Endodermal cell (in vitro differentiated cells): Measurements from ENCODE around the gene KCTD11. TPM values are rescaled to one million over a fixed set of nuclear protein-coding genes. Genes with fewer than 3 reads are reported as not detected.

Experiments
- DNase-seq: peaks from one replicate; pipeline ENCODE4 v3.0.0-alpha.2; 2017
- H3K27ac ChIP-seq: 2 replicates; pipeline ENCODE4 v1.5.1; 2013; ENCODE audit warnings: mild to moderate bottlenecking, low read depth, low read length, moderate library complexity
- H3K27me3 ChIP-seq: 2 replicates; pipeline ENCODE4 v1.6.1; 2013; ENCODE audit warnings: mild to moderate bottlenecking, low read length, moderate library complexity; ENCODE audit not compliant: insufficient read depth, control insufficient read depth, poor library complexity, severe bottlenecking
- H3K36me3 ChIP-seq: 2 replicates; pipeline ENCODE4 v1.7.0; 2013; ENCODE audit warnings: mild to moderate bottlenecking, low read length, moderate library complexity; ENCODE audit not compliant: control insufficient read depth, insufficient read depth
- H3K4me1 ChIP-seq: one replicate; pipeline ENCODE4 v1.7.0; 2013; ENCODE audit warnings: low read length; ENCODE audit not compliant: control insufficient read depth, insufficient read depth
- H3K4me3 ChIP-seq: 2 replicates; pipeline ENCODE4 v1.5.1; 2013; ENCODE audit warnings: mild to moderate bottlenecking, low read length, moderate library complexity
- H3K9ac ChIP-seq: 2 replicates; pipeline ENCODE4 v1.6.1; 2013; ENCODE audit warnings: mild to moderate bottlenecking, low read length, moderate library complexity; ENCODE audit not compliant: poor library complexity, severe bottlenecking; ENCODE audit errors: extremely low read depth
- H3K9me3 ChIP-seq: 2 replicates; pipeline ENCODE4 v1.6.1; 2013; ENCODE audit warnings: mild to moderate bottlenecking, low read length, moderate library complexity; ENCODE audit not compliant: control insufficient read depth
- H3K27ac Mint-ChIP-seq: 2 replicates; pipeline ENCODE4 v1.8.0; 2020; ENCODE audit warnings: mixed read lengths
- H3K27me3 Mint-ChIP-seq: 2 replicates; pipeline ENCODE4 v1.8.0; 2021; ENCODE audit warnings: mild to moderate bottlenecking, mixed read lengths; ENCODE audit not compliant: insufficient read depth
- H3K36me3 Mint-ChIP-seq: 2 replicates; pipeline ENCODE4 v1.8.0; 2020; ENCODE audit warnings: low read depth, mixed read lengths
- H3K4me1 Mint-ChIP-seq: 2 replicates; pipeline ENCODE4 v1.8.0; 2020; ENCODE audit warnings: mixed read lengths
- H3K4me3 Mint-ChIP-seq: 2 replicates; pipeline ENCODE4 v1.8.0; 2020; ENCODE audit warnings: mild to moderate bottlenecking, moderate library complexity, mixed read lengths
- H3K9me3 Mint-ChIP-seq: 2 replicates; pipeline ENCODE4 v1.8.0; 2020; ENCODE audit warnings: mild to moderate bottlenecking, mixed read lengths
- CTCF ChIP-seq: fragments of 200-600 bp; sonication (generic); conservative IDR thresholded peaks from 2 replicates; pipeline ENCODE4 v1.5.0; 2021; ENCODE audit warnings: antibody characterized with exemption, mild to moderate bottlenecking
- WGBS, 2 experiments: methylation state at CpG; one replicate each; pipeline versions ENCODE4 v1.1.5 to v1.1.7; 2013; ENCODE audit warnings: missing lambda C conversion rate in 2 of 2, mixed read lengths in 1 of 2; ENCODE audit not compliant: insufficient coverage in 1 of 2, insufficient read length in 1 of 2; 5-methylcytosine and 5-hydroxymethylcytosine counted together
- total RNA-seq, 2 donors: library from RNA; stranded (reverse); fragmentation: NEBNext Ultra II Directional in 1 of 2; extraction: Animal tissue kit (Norgen Biotek cat#: 25700) in 1 of 2; gene quantifications; 2 replicates in 1 of 2; 3 replicates in 1 of 2; pipeline ENCODE4 v1.2.1, GENCODE V29; 2021

Gene KCTD11
- total RNA-seq, 2 donors from 2014 or later, result 7.1 to 8.4 TPM

- H3K4me3 ChIP-seq, result peak overlapping the region; percentile 99
- H3K27ac Mint-ChIP-seq, result peak overlapping the region; percentile 99
- H3K27me3 ChIP-seq, result no peaks in the 10 kb centered on the region
- H3K4me1 ChIP-seq, result no peaks in the 10 kb centered on the region
- peaks cover 35% of the 10 kb centered on the region for H3K36me3 ChIP-seq
- no peaks in the 10 kb centered on the region for H3K9me3 Mint-ChIP-seq
- peaks cover 3% of the 10 kb centered on the region for H3K27me3 Mint-ChIP-seq
- peak; percentile 24 for TF ChIP-seq CTCF
- DNase-seq, result peak; percentile 78
- H3K9me3 ChIP-seq, result no peaks in the 10 kb centered on the region
- peak overlapping the region; percentile 89 for H3K27ac ChIP-seq
- peaks cover 23% of the 10 kb centered on the region for H3K4me1 Mint-ChIP-seq
- WGBS, 2 experiments, result 0% methylated on average over 18 to 100 of the region's 104 CpGs
- peak overlapping the region; percentile 88 for H3K4me3 Mint-ChIP-seq
- peak overlapping the region; percentile 91 for H3K9ac ChIP-seq
- peaks cover 39% of the 10 kb centered on the region for H3K36me3 Mint-ChIP-seq
These were observed 44.0 kb upstream of the KCTD11 start for GRCh38 chr17:7307686-7308624.

GRCh38 chr17:7308625-7309433 lies 43.1 kb upstream of the KCTD11 start:
- TF ChIP-seq CTCF, result no peak
- Mint-ChIP-seq H3K27me3 (peaks cover 3% of the 10 kb centered on the region), H3K4me1 (peaks cover 23% of the 10 kb centered on the region), H3K27ac (peak overlapping the region; percentile 97), H3K4me3 (peak overlapping the region; percentile 88), H3K36me3 (peaks cover 48% of the 10 kb centered on the region), H3K9me3 (no peaks in the 10 kb centered on the region)
- WGBS, 2 experiments, result 0 to 2% methylated on average over 9 to 11 of the region's 14 CpGs
- Histone ChIP-seq H3K4me3 (peak overlapping the region; percentile 99), H3K27ac (peak overlapping the region; percentile 89), H3K4me1 (no peaks in the 10 kb centered on the region), H3K36me3 (peaks cover 42% of the 10 kb centered on the region), H3K9ac (peak overlapping the region; percentile 91), H3K27me3 (no peaks in the 10 kb centered on the region), H3K9me3 (no peaks in the 10 kb centered on the region)
- peak; percentile 94 for DNase-seq

- DNase-seq, result no peak
- 96 to 97% methylated on average over 7 to 12 of the region's 12 CpGs for WGBS, 2 experiments
- Mint-ChIP-seq H3K4me3 (peak overlapping the region; percentile 88), H3K4me1 (peaks cover 30% of the 10 kb centered on the region), H3K27ac (peak overlapping the region; percentile 97), H3K9me3 (no peaks in the 10 kb centered on the region), H3K36me3 (peaks cover 49% of the 10 kb centered on the region), H3K27me3 (no peaks in the 10 kb centered on the region)
- peaks cover 42% of the 10 kb centered on the region for H3K36me3 ChIP-seq
- no peak overlapping the region for H3K27ac ChIP-seq
- no peak overlapping the region for H3K9ac ChIP-seq
- TF ChIP-seq CTCF, result no peak
- H3K27me3 ChIP-seq, result no peaks in the 10 kb centered on the region
- H3K4me1 ChIP-seq, result no peaks in the 10 kb centered on the region
- H3K4me3 ChIP-seq, result peak overlapping the region; percentile 99
- H3K9me3 ChIP-seq, result no peaks in the 10 kb centered on the region
These were observed 42.3 kb upstream of the KCTD11 start for GRCh38 chr17:7309628-7310027.
